ENCODE measurements around the gene KRIT1.
A peak's percentile ranks its signal among the peaks of the same experiment; 100 is the strongest.
"Not testable (repeated sequence)": the region's sequence is repeated elsewhere in the genome, so short reads cannot be mapped to it uniquely, and the experiment has no call there.

The KRIT1 gene

GRCh38 chr7:92246360-92247101 is 817 bp upstream of the KRIT1 start:
- no peak for DNase-seq

GRCh38 chr7:92244808-92245486 is 767 bp downstream of the KRIT1 start:
- DNase-seq: no peak

- no peak for DNase-seq
These were observed 2.7 kb downstream of the KRIT1 start for GRCh38 chr7:92242972-92243371.

GRCh38 chr7:92230547-92230946 is 15.2 kb downstream of the KRIT1 start:
- no peak for DNase-seq

GRCh38 chr7:92228742-92229141 is 17.0 kb downstream of the KRIT1 start:
- DNase-seq: no peak

GRCh38 chr7:92228100-92228499 is 17.6 kb downstream of the KRIT1 start:
- DNase-seq: no peak

GRCh38 chr7:92226981-92227380 is 18.7 kb downstream of the KRIT1 start:
- no peak for DNase-seq

- DNase-seq: no peak
These were observed 23.9 kb downstream of the KRIT1 start for GRCh38 chr7:92221766-92222165.

- no peak for DNase-seq
These were observed 39.0 kb downstream of the KRIT1 start for GRCh38 chr7:92206672-92207071.

GRCh38 chr7:92205987-92206386 is 39.7 kb downstream of the KRIT1 start:
- no peak for DNase-seq

GRCh38 chr7:92200791-92201190 is 44.9 kb downstream of the KRIT1 start:
- no peak for DNase-seq

- DNase-seq: no peak
These were observed 53.4 kb downstream of the KRIT1 start for GRCh38 chr7:92192326-92192725.

GRCh38 chr7:92189246-92189645 is 56.5 kb downstream of the KRIT1 start:
- not testable (repeated sequence) for DNase-seq

- DNase-seq: not testable (repeated sequence)
These were observed 61.4 kb downstream of the KRIT1 start for GRCh38 chr7:92184294-92184693.

- no peak for DNase-seq
These were observed 66.5 kb downstream of the KRIT1 start, which contains the start of gene LRRD1 for GRCh38 chr7:92178928-92179924. TSS of gene LRRD1 (minus strand) at chr7:92179142. CDS start at chr7:92165202, 13,940 bp downstream.

GRCh38 chr7:92177362-92177761 is 68.4 kb downstream of the KRIT1 start:
- DNase-seq: no peak

GRCh38 chr7:92169529-92169928 is 76.2 kb downstream of the KRIT1 start:
- not testable (repeated sequence) for DNase-seq

- DNase-seq: no peak
These were observed 84.4 kb downstream of the KRIT1 start for GRCh38 chr7:92161271-92161670.

GRCh38 chr7:92158660-92159575 is 86.8 kb downstream of the KRIT1 start:
- DNase-seq: peak; percentile 6

GRCh38 chr7:92156990-92157389 is 88.7 kb downstream of the KRIT1 start:
- DNase-seq: no peak

GRCh38 chr7:92155108-92155739 is 90.5 kb downstream of the KRIT1 start:
- DNase-seq: no peak

Measured in T1000 (cell line).